NCI-H524 (cell line): Measurements from ENCODE around the gene NLRP11.
"Not testable (repeated sequence)": the region's sequence is repeated elsewhere in the genome, so short reads cannot be mapped to it uniquely, and the experiment has no call there.

Experiments used
- DNase-seq, 2 experiments: peaks; one replicate each; lab custom pipeline; 2025; lab: John Stamatoyannopoulos, UW

NLRP11 gene

GRCh38 chr19:55778331-55778730 is 53.5 kb downstream of the NLRP11 start:
- DNase-seq, result no peak

- no peak for DNase-seq
Observed at GRCh38 chr19:55777528-55777927, 54.3 kb downstream of the NLRP11 start.

- not testable (repeated sequence) for DNase-seq
Observed at GRCh38 chr19:55769632-55770031, 62.2 kb downstream of the NLRP11 start.

GRCh38 chr19:55768818-55769217 is 63.0 kb downstream of the NLRP11 start, which contains the start of gene RFPL4AL1:
TSS of gene RFPL4AL1 (plus strand) at chr19:55769118. CDS start at chr19:55771805, 2,687 bp downstream.
- not testable (repeated sequence) for DNase-seq

- DNase-seq, result no peak
Observed at GRCh38 chr19:55766466-55766865, 65.3 kb downstream of the NLRP11 start.

GRCh38 chr19:55758797-55759196 is 73.0 kb downstream of the NLRP11 start, which contains the start of gene RFPL4A:
TSS of gene RFPL4A (plus strand) at chr19:55759097. CDS start at chr19:55761801, 2,704 bp downstream.
- not testable (repeated sequence) for DNase-seq

GRCh38 chr19:55756808-55757207 is 75.0 kb downstream of the NLRP11 start:
- not testable (repeated sequence) for DNase-seq

- DNase-seq, result no peak
Observed at GRCh38 chr19:55753401-55753800, 78.4 kb downstream of the NLRP11 start.

GRCh38 chr19:55750715-55751114 is 81.1 kb downstream of the NLRP11 start:
- DNase-seq, result no peak

- no peak for DNase-seq
Observed at GRCh38 chr19:55738302-55738701, 93.5 kb downstream of the NLRP11 start, which contains the start of gene NLRP9. TSS of gene NLRP9 (minus strand) at chr19:55738402. CDS start at chr19:55738374, 28 bp downstream.
